Choroid plexus epithelial cell (primary cell): ENCODE measurements around the gene SLC30A7.
A peak's percentile ranks its signal among the peaks of the same experiment; 100 is the strongest.
"Not testable (repeated sequence)": the region's sequence is repeated elsewhere in the genome, so short reads cannot be mapped to it uniquely, and the experiment has no call there.

Experiments
- DNase-seq: peaks from one replicate; pipeline ENCODE4 v3.0.0-alpha.2; 2010; ENCODE audit warnings: low read depth
- H3K4me3 ChIP-seq: 2 replicates; pipeline ENCODE4 v1.5.1; 2011; ENCODE audit warnings: low read depth, mild to moderate bottlenecking, control low read depth, low read length, moderate library complexity
- CTCF ChIP-seq: conservative IDR thresholded peaks from 2 replicates; pipeline ENCODE4 v1.5.1; 2011; ENCODE audit warnings: low read depth, mild to moderate bottlenecking, control low read depth, inconsistent platforms, low read length, moderate library complexity

The SLC30A7 gene

GRCh38 chr1:100924212-100924611, 28.3 kb downstream of the SLC30A7 start:
- TF ChIP-seq CTCF: no peak
- peak; percentile 52 for DNase-seq
- H3K4me3 ChIP-seq: no peak overlapping the region

- no peak overlapping the region for H3K4me3 ChIP-seq
- DNase-seq: no peak
- no peak for TF ChIP-seq CTCF
Observed at GRCh38 chr1:100924991-100925390, 29.1 kb downstream of the SLC30A7 start.

GRCh38 chr1:100926240-100926639, 30.4 kb downstream of the SLC30A7 start:
- no peak for DNase-seq
- no peak overlapping the region for H3K4me3 ChIP-seq
- TF ChIP-seq CTCF: no peak

GRCh38 chr1:100927276-100927675, 31.4 kb downstream of the SLC30A7 start:
- no peak for DNase-seq
- TF ChIP-seq CTCF: no peak
- H3K4me3 ChIP-seq: no peak overlapping the region

- no peak overlapping the region for H3K4me3 ChIP-seq
- TF ChIP-seq CTCF: peak; percentile 21
- no peak for DNase-seq
Observed at GRCh38 chr1:100928128-100928527, 32.2 kb downstream of the SLC30A7 start.

- no peak for TF ChIP-seq CTCF
- DNase-seq: no peak
- H3K4me3 ChIP-seq: no peak overlapping the region
Observed at GRCh38 chr1:100930494-100930893, 34.6 kb downstream of the SLC30A7 start.

GRCh38 chr1:100931716-100932115, 35.8 kb downstream of the SLC30A7 start:
- no peak overlapping the region for H3K4me3 ChIP-seq
- DNase-seq: no peak
- no peak for TF ChIP-seq CTCF

GRCh38 chr1:100933555-100933954, 37.7 kb downstream of the SLC30A7 start:
- not testable (repeated sequence) for DNase-seq, H3K4me3 ChIP-seq
